Transverse colon (tissue), 3 donors: Measurements from ENCODE around the gene SNX27.

Experiments used
- POLR2A ChIP-seq: fragments of 450-650 bp; IDR thresholded peaks from one replicate; pipeline ENCODE4 v1.6.1; 2016; ENCODE audit warnings: antibody characterized with exemption, mild to moderate bottlenecking, moderate library complexity
- TF ChIP-seq, protein P1 (sequence below), 5 experiments: fragments of 200-600 bp in 3 of 5; fragments of 450-650 bp in 2 of 5; sonication (generic) in 3 of 5; IDR thresholded peaks; 1 replicate in 2 of 5; 2 replicates in 3 of 5; pipeline ENCODE4 v1.5.1; 2016 to 2017; ENCODE audit warnings: antibody characterized with exemption in 5 of 5, inconsistent platforms in 3 of 5, mild to moderate bottlenecking in 2 of 5, moderate library complexity in 1 of 5

DNA sequence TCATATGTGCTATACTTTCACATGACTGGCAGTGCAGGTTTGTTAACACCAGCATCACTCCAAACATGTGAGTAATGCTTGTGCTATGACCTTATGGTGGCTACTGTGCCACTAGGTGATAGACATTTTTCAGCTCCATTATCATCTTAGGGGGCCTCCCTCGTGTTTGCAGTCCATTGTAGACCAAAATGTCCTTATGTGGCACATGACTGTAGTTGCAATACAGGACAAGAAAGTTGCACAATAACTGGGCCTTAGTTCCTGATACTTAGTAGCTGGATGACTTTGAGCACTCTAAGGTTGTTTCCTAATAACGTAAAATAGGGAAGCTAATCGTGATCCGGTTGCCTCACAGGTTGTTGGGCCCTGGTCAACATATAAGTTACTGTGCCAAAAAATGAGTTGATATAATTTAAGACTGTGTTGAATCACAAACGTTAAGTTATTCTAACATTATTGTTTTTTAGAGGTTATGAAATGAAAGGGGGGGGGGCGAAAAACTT lies 511 bp upstream of the SNX27 start:
- TF ChIP-seq, protein P1, sequence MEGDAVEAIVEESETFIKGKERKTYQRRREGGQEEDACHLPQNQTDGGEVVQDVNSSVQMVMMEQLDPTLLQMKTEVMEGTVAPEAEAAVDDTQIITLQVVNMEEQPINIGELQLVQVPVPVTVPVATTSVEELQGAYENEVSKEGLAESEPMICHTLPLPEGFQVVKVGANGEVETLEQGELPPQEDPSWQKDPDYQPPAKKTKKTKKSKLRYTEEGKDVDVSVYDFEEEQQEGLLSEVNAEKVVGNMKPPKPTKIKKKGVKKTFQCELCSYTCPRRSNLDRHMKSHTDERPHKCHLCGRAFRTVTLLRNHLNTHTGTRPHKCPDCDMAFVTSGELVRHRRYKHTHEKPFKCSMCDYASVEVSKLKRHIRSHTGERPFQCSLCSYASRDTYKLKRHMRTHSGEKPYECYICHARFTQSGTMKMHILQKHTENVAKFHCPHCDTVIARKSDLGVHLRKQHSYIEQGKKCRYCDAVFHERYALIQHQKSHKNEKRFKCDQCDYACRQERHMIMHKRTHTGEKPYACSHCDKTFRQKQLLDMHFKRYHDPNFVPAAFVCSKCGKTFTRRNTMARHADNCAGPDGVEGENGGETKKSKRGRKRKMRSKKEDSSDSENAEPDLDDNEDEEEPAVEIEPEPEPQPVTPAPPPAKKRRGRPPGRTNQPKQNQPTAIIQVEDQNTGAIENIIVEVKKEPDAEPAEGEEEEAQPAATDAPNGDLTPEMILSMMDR (IDR thresholded peaks at IDR 0.05): no peak
- TF ChIP-seq POLR2A: no peak
